Activated naive CD4-positive, alpha-beta T cell (primary cell): ENCODE results near the gene CAPNS2.

Experiments used
- DNase-seq, 4 experiments: peaks; one replicate each; lab custom pipeline; 2025; lab: John Stamatoyannopoulos, UW

CAPNS2 gene

DNA sequence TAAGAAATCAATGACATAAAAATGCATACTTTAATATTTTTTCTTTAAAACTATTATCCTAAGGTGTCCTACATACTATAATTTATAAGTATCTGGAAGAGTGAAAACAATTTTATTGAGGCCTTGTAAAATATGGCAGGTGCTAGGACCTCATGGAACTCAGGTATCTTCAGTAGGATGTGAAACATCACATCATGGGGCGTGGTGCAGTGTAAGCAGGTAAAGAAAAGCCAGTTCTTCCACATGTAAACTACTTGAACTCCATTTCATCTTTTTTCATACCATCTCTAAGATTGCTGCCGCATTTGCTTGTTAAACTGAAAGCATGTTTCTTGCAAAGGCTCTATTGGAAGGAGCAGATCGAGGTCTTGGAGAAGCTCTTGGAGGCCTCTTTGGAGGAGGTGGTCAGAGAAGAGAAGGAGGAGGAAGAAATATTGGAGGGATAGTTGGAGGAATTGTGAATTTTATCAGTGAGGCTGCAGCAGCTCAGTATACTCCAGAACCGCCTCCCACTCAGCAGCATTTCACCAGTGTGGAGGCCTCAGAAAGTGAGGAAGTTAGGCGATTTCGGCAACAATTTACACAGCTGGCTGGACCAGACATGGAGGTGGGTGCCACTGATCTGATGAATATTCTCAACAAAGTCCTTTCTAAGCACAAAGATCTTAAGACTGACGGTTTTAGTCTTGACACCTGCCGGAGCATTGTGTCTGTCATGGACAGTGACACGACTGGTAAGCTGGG lies at the start of gene CAPNS2:
CAPNS2 (plus strand) TSS at position 253 of the 744 bp plus-strand sequence; CDS start at position 326, 73 bp downstream.
- DNase-seq: no peak

DNA sequence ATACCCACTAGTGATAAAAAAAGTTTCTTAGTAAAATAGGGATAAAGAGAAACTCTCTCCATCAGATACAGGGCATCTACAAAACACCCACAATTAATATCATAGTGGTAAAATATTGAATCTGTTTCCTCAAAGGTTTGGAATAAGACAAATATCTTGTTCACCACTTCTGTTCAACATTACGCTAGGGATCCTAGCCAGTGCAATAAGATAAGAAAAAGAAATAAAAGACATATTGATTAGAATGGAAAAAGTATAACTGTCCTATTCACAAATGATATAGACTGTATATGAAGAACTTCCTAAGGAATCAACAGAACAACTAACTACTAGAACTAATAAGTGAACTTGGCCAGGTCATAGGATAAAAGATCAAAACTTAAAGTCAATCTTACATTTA lies 44.7 kb upstream of the CAPNS2 start:
- DNase-seq: no peak

DNA sequence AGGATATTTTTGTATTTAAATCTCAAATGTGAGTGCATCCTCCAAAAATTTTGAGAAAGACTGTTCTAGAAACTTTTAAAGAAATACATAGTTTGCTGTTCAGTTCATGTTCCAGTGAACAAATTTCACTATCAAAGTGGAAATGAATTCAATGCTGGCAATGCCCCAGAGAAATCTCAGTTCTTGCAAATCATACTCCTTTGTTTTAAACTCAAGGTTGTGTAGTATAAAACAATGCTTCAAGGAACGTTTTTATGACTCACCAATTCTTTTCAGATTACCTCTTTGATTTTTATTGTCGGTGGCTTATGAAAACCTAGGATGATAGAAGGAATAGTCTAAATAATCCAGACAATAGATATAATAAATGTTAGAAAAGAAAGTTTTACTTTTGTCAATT lies 40.0 kb upstream of the CAPNS2 start:
- DNase-seq: no peak

DNA sequence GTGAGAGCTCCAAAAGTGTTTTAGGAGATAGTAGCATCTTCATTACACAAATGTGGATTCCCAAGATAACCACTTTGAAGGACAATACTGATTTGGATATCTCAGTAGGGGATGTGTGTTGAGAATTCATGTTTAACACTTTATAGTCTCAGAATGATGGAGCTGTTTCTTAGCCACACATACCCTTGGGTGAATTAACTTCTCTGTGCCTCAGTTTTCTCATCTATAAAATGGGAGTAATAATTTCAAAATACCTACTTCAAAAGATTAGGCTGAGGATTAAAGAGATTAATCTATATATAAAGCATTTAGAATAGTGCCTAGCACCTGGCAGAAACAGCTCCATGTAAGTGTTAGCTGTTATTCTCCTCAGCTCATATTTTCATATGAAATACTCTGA lies 38.6 kb upstream of the CAPNS2 start:
- DNase-seq: no peak

DNA sequence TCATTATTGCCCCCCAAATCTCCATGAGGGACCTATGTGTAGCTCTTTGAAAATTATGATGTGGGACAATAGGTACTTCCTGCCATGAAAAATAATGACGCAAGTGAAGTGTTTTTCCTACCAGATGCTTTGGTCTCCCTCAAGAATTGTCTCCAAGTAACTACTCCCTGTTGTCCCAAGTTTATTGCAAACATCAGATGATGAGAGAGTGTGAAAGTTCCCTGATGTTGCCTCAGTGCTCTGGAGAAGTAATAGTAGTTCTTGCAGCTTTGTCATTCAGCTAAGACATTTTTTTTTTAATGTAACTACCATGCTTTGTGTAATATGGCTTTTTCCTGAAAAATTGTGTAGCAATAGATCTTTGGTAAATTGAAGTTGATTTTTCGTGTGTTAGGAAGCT lies 37.5 kb upstream of the CAPNS2 start:
- no peak for DNase-seq

DNA sequence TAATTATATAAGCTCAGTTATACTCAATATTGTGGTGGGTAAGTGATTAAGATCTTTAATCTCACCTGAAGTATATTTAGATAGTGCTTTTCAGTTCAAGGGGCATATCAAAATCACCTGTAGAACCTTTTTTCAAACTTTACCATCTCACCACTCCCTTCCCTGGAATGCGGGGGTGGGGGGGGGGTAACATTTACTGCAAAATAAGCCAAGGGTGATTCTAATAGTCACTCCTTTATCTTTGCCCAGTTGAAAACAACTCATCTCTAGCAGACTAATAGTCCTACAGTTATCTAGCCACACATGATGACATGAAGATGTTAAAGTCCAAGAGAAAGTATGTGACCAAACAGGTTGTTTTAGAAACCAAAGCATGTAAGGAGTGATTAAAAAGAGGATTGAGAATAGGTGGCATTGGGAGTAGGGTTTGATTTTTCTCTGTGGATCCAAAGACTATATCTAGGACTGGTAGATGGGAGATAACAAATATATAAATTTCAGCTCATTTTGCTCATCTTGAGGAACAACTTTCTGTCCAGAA lies 36.1 kb upstream of the CAPNS2 start:
- no peak for DNase-seq

DNA sequence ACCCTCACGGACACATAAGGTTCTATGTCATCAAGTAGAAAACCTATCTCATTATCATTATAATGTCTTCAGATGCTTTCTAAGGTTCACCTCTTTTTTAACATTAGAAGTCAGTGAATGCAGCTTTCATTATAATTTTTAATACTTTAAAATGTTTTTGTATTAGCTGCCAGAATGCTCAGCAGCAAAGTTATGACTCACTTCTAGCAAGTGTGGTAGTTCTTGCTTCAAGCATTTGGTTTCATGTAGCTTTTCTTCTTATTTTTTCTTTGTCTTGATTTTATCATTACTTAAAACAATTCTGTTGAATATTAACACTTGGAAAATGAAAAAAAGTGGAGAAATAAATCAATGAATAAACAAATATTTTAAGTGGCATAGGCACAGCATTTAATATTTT lies 34.3 kb upstream of the CAPNS2 start:
- DNase-seq: no peak

DNA sequence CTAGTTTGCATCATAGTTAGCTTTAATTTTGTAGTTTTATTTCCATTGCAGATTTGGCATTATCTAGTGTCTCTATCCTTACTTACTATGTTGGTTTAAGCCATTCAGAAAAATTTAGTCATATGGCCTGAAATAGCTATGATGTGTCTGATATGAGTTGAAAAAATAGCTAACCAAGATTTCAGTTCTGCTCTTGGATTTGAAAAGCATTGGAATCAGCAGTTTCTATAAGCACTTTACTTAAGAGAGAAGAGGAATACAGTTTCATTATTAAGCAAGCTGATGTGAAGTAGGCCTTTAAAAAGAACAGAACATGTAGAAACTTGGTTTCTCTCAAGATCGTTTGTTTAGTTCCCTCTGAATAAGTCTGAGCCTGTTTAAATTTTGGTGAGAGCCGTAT lies 31.7 kb upstream of the CAPNS2 start:
- DNase-seq: no peak

DNA sequence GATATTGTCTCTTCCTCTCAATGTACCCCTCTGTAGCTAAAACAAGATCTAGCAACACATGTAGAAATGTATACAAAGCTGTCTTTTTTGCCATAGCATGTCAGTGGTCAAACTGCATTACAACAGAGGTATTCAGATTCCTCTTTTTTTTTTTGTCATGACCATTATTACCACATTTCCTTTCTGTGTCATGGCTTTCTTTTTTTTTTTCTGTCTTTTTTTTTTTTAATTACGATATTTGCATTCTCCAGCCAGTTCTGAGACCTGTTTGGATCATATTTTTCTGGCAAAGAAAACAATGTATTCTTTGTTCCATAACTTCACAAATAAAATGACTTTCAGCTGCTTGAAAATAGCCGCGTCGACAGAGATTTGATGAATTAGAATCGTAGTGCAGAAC lies 27.4 kb upstream of the CAPNS2 start:
- DNase-seq: no peak

DNA sequence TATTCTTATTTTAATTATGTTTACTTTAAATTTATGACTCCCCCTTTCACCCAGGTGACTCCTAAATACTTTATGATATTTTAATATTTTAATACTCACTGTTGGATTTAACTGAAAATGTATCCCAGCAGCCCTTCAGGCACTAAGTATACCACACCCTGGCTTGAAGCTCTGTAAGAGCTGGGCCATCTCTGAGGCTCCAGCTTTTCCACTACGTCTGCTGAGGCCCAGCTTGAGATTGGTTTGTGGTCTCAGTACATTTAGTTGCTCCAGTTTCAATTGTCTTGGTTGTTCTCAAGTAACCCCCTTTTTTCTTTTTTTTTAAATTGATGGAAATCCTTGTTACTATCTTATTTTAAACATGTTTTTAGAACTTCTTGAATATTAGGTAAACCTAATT lies 27.0 kb upstream of the CAPNS2 start:
- DNase-seq: no peak

DNA sequence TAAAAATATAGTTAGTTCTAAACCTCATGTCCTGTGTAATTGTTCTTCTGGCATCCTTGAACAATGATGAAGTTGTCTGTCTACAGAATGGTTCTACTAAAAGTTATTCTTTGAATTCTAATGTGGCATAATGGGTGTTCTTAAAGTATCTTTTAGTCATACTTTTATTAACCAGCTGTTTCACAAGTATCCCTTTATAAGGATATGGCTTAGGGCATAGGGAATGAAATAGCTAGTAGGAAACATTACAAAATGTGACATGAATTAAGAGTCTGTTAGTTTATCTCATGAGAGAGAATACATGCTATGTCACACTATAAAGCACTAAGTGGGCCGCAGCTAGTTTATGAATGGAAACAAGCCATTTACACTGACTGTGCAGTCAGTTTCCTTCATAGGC lies 26.3 kb upstream of the CAPNS2 start:
- DNase-seq: no peak

DNA sequence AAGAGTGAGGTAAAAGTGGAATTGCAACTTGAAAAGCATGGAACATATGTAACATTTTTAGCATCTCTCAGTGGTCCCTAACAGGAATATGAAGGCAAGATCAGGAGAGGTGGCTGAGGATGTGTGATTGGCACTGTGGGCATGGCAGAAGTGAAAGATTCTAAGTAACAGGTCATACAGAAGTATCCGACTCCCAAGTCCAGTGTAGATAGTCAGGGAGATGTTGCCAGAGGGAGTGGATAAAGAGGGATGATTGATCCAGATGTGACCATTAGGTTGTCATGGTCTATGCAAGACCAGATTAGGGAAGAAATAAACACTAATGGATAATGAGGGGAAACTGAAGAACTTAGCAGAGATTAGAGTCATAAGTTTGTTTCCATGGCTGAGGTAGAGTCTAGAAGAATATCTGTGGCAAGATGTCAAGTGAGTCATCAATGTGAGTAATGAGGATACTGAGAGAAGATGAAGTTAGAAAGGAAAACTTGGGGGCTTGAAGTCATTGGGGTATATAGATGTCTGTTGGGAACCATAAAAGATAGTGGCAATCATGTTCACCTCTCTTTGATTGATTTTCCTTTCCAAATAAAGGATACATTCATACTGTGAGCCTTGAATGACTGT lies 23.9 kb upstream of the CAPNS2 start:
- no peak for DNase-seq

DNA sequence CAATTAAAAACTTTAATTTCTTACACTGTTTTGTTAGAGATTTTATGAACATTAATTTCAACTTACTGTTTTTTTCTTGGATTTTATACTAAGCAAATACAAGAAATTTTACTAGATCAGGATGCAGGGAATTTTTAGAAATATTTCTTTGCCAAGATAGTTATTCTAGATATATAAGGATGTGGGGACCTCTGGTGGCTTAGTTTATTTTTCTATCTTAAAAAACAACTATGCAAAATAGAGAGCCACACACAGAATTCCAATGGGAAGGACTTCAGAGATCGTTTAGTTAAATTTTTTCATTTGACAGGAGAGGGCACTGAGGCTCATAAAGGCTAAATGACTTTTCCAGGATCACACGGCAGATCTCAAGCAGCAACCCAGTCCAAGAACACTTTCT lies 23.0 kb upstream of the CAPNS2 start:
- no peak for DNase-seq

DNA sequence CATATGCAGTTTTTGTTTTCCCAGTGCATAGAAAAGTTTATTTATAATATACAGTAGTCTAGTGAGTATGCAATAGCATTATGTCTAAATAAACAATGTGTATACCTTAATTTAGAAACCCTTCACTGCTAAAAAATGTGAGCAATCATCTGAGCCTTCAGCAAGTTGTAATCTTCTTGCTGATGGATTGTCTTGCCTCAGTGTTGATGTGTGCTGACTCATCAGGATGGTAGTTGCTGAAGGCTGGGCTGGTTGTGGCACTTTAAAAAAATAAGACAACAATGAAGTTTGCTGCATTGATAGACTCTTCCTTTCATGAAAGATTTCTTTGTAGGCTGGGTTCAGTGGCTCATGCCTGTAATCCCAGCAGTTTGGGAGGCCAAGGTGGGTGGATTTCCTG lies 13.9 kb upstream of the CAPNS2 start:
- no peak for DNase-seq

DNA sequence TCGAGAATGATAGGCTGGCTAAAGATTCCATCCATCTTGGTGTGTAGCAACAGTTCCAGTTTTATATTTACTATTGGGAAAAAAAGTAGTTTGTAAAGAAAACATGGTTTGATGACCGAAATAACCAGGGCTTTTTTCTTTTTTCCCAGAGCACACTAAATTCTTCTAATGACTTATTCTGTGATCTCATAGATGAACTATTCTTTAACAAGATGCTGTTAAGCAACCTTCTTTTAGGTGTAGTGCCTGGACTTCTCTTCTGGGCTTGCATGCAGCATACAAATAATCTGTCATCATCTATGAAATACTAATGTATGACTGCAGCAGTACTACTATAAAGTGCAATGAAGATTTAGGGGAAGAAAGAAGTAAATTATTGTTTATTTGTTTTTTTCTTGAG lies 11.0 kb upstream of the CAPNS2 start:
- DNase-seq: no peak

DNA sequence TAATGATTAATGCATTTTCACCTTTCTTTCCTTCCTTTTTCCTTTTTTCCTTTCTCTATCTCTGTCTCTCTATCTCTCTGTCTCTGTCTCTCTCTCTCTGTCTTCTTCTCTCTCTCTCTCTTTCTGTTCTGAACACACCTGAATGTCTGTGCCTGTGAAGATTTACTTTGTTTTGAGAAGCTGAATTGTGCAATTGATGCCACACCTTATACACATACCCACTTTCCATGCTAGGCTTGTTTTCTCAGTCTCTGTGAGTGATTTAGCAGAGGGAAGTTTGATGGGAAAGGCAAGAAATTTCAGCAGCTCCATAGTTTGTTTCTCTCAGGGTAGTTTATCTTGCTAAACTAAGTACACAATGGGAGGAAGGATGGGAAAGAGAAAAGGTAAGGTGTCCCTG lies 9.3 kb upstream of the CAPNS2 start:
- no peak for DNase-seq

DNA sequence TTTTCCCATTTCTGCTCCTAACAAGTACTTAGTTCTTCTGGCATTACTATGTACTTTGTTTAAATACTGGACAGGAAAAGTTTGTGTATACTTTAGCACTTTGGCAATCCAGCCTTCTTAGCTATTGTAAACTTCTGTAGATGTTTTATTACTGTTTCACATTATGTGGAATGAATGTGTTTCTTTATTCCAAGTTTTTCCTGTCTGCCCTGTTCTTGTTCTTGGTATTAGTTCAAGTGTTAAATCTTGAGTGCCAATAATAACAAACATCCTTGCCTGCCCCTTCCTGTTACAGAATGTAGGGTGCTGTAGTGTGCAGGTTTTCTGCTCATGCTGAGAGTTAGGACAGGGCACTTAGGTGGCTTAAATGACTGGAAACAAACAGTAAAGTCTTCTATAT lies 7.3 kb upstream of the CAPNS2 start:
- DNase-seq: no peak

DNA sequence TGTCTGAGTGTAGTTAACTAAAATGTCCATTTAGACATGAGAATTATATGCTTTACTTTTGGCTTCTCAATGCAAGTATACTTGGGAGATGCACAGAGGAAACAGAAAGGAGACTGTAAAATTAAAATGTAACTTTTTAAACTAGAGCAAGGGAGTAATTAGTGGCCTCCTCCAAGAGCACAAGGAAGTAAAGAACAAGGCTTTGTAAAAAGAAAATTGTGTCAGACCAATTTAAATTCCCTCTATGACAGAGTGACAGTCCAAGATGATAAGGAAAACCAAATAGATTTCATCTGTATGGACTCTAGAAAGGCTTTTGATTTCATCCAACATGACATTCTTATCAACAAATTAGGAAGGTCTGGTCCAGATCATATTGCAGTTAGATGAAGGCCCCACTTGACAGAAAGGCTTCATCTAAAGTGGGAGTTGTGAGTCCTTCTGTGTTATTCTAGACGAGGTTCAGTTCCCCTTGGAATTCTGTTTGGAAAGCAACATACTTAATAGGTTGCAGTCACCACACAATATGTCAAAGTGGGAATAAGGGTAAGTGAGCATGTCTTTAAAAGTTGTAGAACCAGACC lies 6.5 kb upstream of the CAPNS2 start:
- no peak for DNase-seq

DNA sequence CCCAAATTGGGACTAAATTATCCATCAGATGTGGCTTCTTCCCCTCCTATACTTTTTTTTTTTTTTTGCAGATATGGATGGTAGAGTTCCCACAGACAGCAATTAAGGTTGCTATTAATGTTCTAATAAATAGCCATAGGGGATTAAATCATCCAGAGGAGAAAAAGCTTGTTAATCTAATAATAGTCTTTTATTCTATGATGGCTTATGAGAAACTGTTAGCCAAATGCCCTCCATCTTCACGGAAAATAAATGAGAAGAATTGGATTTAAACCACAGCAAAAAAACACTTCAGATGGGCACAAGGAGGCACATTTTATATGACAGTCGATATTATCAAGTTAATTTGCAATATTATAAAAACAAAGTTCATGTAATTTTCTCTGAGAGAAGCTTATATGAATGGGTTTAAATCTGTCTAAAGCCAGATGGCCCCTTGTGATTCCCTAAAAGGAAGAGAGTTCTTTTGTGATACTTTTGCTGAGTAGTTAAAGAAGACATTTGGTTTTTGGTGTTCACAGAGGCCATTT lies 5.1 kb upstream of the CAPNS2 start:
- no peak for DNase-seq

DNA sequence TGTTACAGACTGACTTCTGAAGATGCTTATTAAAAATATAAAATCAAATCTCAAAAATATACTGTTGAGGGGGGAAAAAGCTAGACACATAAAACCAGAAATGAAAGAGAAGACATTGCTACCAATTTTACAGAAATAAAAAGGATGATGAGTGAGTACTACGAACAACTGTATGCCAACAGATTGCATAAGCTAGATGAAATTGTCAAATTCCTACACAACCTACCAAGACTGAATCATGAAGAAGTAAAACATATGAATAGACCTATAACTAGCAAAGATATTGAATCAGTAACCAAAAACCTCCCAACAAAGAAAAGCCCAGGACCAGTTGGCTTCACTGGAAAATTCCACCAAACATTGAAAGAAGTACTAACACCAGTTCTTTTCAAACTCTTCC lies 3.5 kb upstream of the CAPNS2 start:
- no peak for DNase-seq

DNA sequence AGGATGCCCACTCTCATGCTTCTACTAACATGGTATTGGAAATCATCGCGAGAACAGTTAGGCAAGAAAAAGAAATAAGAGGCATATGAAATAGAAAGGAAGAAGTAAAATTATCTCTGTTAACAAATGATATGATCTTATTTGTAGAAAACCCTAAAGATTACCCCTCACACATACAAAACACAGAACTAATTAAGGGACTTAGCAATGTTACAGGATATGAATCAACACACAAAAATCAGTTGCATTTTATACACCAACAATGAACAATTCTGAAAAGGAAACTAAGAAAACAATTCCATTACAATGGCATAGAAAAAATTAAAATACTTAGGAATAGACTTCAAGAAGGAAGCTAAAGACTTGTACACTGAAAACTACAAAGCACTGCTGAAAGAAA lies 2.7 kb upstream of the CAPNS2 start:
- no peak for DNase-seq

DNA sequence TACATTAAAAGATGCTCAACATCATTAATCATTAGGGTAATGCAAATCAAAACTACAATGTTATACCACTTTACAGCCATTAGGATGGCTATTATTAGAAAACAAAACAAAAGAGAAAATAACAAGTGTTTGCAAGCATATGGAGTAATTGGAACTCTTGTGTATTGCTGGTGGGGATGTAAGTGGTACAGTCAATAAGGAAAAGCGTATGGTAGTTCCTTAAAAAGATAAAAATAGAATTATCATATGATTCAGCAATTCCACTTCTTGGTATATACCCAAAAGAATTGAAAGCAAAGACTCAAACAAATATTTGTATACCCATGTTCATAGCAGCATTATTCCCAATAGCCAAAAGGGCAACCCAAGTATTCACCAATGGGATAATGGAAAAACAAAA lies 1.4 kb upstream of the CAPNS2 start:
- DNase-seq: no peak

DNA sequence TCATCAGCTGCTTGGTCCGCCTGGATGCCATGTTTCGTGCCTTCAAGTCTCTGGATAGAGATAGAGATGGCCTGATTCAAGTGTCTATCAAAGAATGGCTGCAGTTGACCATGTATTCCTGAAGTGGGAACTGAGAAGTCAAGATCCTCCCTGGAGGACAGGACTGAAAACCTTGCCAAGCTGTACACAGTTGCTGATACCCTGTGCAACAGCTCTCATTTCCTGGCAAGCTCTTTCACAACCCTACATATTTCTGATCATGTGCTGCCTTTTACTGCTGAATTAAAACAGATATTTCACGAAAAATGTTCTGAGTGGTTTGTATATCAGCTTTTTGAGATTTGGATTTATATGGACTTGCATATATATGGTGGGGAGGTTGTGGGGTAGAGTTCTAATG lies 898 bp downstream of the CAPNS2 start:
- DNase-seq: no peak
